OCI-LY1 (cell line): Measurements from ENCODE around the gene CTSH.
"Not testable (repeated sequence)": the region's sequence is repeated elsewhere in the genome, so short reads cannot be mapped to it uniquely, and the experiment has no call there.

Experiments
- H2AFZ ChIP-seq: fragments of 200-600 bp; sonication (generic), shearing (Covaris generic); 2 replicates; pipeline ENCODE4 v1.6.0; 2014; ENCODE audit warnings: antibody characterized with exemption, mild to moderate bottlenecking, low read length
- H3F3A ChIP-seq: fragments of 200-600 bp; sonication (generic), shearing (Covaris generic); 2 replicates; pipeline ENCODE4 v1.6.0; 2014; ENCODE audit warnings: mild to moderate bottlenecking, antibody characterized with exemption, low read length, moderate library complexity; ENCODE audit not compliant: insufficient read depth
- H3K27ac ChIP-seq: fragments of 200-600 bp; sonication (generic); 2 replicates; pipeline ENCODE4 v1.5.1; 2014; ENCODE audit warnings: low read length, mixed run types, mild to moderate bottlenecking, low read depth; ENCODE audit not compliant: poor library complexity, severe bottlenecking
- H3K27me3 ChIP-seq: fragments of 200-600 bp; sonication (generic); 2 replicates; pipeline ENCODE4 v1.6.0; 2014; ENCODE audit warnings: antibody characterized with exemption, mild to moderate bottlenecking, low read length, moderate library complexity; ENCODE audit not compliant: insufficient read depth
- H3K36me3 ChIP-seq: fragments of 200-600 bp; sonication (generic); 2 replicates; pipeline ENCODE4 v1.6.1; 2014; ENCODE audit warnings: mild to moderate bottlenecking, antibody characterized with exemption, low read length, moderate library complexity, mixed read lengths; ENCODE audit not compliant: insufficient read depth
- H3K4me1 ChIP-seq: fragments of 200-600 bp; sonication (generic); 2 replicates; pipeline ENCODE4 v1.5.1; 2014; ENCODE audit warnings: mild to moderate bottlenecking, low read length, moderate library complexity; ENCODE audit not compliant: insufficient read depth, severe bottlenecking
- H3K4me2 ChIP-seq: fragments of 200-600 bp; sonication (generic), shearing (Covaris generic); 2 replicates; pipeline ENCODE4 v1.6.1; 2014; ENCODE audit warnings: low read length
- H3K4me3 ChIP-seq: fragments of 200-600 bp; sonication (generic); 2 replicates; pipeline ENCODE4 v1.5.1; 2014; ENCODE audit warnings: low read length, low read depth, mild to moderate bottlenecking, mixed read lengths; ENCODE audit not compliant: poor library complexity, severe bottlenecking
- H3K79me2 ChIP-seq: fragments of 200-600 bp; shearing (Covaris generic); 2 replicates; pipeline ENCODE4 v1.6.1; 2016; ENCODE audit warnings: mixed run types, low read length, mixed read lengths; ENCODE audit not compliant: insufficient read depth
- H3K9ac ChIP-seq: fragments of 200-600 bp; sonication (generic), shearing (Covaris generic); 2 replicates; pipeline ENCODE4 v1.6.1; 2014; ENCODE audit warnings: mild to moderate bottlenecking, low read length, mixed read lengths
- H3K9me2 ChIP-seq: fragments of 200-600 bp; sonication (generic), shearing (Covaris generic); 2 replicates; pipeline ENCODE4 v1.6.1; 2014; ENCODE audit warnings: low read depth, mild to moderate bottlenecking, low read length, mixed read lengths
- H3K9me3 ChIP-seq: fragments of 200-600 bp; shearing (Covaris generic); 2 replicates; pipeline ENCODE4 v1.6.1; 2014; ENCODE audit warnings: low read length, mixed read lengths
- H4K20me1 ChIP-seq: fragments of 200-600 bp; sonication (generic), shearing (Covaris generic); 2 replicates; pipeline ENCODE4 v1.6.0; 2016; ENCODE audit warnings: mild to moderate bottlenecking, low read length; ENCODE audit not compliant: insufficient read depth
- EZH2 ChIP-seq: fragments of 200-600 bp; sonication (generic), shearing (Covaris generic); IDR thresholded peaks from 2 replicates; pipeline ENCODE4 v1.8.0; 2017; ENCODE audit warnings: borderline replicate concordance, mixed run types, mild to moderate bottlenecking, antibody characterized with exemption, low read length, moderate library complexity, mixed read lengths
- TF ChIP-seq, protein P1 (sequence below): fragments of 200-600 bp; sonication (generic), shearing (Covaris generic); IDR thresholded peaks from 2 replicates; pipeline ENCODE4 v1.5.1; 2017; ENCODE audit warnings: mild to moderate bottlenecking, antibody characterized with exemption, low read length, moderate library complexity, mixed read lengths

The CTSH gene

GRCh38 chr15:78872155-78872971 lies 72.5 kb downstream of the CTSH start, which contains the start of gene MORF4L1:
Gene MORF4L1, plus strand, starts transcription at chr15:78872890. Its CDS starts 128 bp downstream, at chr15:78873018.
- H2AFZ ChIP-seq: peak within 1 kb of the TSS; percentile 96; the same call in 1 of the 2 replicates
- H3K9ac ChIP-seq: peak within 1 kb of the TSS; percentile 90
- no peaks in the 10 kb centered on the region for H3K9me3 ChIP-seq
- no peaks in the 10 kb centered on the region for H3K9me2 ChIP-seq
- peak within 1 kb of the TSS; percentile 96 for H3K4me2 ChIP-seq
- H3K27ac ChIP-seq: peak within 1 kb of the TSS; percentile 94
- peaks cover 4% of the 10 kb centered on the region; the same call in 1 of the 2 replicates for H4K20me1 ChIP-seq
- peak within 1 kb of the TSS; percentile 86 for H3K4me3 ChIP-seq
- no peaks in the 10 kb centered on the region for H3K27me3 ChIP-seq
- peaks cover 35% of the 10 kb centered on the region for H3K4me1 ChIP-seq
- H3K36me3 ChIP-seq: no peaks in the 10 kb centered on the region
- no peaks in the 10 kb centered on the region for H3F3A ChIP-seq
- TF ChIP-seq, protein P1, sequence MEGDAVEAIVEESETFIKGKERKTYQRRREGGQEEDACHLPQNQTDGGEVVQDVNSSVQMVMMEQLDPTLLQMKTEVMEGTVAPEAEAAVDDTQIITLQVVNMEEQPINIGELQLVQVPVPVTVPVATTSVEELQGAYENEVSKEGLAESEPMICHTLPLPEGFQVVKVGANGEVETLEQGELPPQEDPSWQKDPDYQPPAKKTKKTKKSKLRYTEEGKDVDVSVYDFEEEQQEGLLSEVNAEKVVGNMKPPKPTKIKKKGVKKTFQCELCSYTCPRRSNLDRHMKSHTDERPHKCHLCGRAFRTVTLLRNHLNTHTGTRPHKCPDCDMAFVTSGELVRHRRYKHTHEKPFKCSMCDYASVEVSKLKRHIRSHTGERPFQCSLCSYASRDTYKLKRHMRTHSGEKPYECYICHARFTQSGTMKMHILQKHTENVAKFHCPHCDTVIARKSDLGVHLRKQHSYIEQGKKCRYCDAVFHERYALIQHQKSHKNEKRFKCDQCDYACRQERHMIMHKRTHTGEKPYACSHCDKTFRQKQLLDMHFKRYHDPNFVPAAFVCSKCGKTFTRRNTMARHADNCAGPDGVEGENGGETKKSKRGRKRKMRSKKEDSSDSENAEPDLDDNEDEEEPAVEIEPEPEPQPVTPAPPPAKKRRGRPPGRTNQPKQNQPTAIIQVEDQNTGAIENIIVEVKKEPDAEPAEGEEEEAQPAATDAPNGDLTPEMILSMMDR: no peak
- TF ChIP-seq EZH2: no peak
- H3K79me2 ChIP-seq: peaks cover 39% of the 10 kb centered on the region

DNA sequence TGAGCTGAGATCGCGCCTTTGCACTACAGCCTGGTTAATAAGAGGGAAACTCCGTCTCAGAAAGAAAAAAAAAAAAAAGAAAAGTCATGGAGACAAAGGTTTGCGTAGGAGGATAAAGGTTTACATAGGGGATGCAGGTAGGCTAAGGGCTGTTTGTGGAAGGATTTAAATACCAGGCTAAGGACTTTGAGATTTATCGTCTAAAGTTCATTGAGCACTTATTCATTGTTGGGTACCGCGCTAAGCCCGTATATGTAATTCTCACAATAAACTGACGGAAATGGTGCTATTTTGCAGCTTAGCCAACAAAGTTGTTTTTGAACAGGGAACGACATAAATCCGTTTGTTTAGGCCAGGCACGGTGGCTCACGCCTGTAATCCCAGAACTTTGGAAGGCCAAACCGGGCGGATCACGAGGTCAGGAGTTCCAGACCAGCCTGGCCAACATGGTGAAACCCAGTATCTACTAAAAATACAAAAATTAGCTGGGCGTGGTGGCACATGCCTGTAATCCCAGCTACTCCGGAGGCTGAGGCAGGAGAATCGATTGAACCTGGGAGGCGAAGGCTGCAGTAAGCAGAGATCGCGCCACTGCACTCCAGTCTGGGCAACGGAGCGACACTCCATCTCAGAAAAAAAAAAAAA lies 73.2 kb downstream of the CTSH start:
- not testable (repeated sequence) for H3K27ac ChIP-seq, H4K20me1 ChIP-seq, H3K9me3 ChIP-seq, H3K9me2 ChIP-seq, H3K36me3 ChIP-seq, H3K4me2 ChIP-seq, H2AFZ ChIP-seq, H3K4me3 ChIP-seq, H3K27me3 ChIP-seq, H3K9ac ChIP-seq, H3F3A ChIP-seq
- Histone ChIP-seq H3K4me1 (peaks cover 28% of the 10 kb centered on the region), H3K79me2 (peaks cover 31% of the 10 kb centered on the region)
